Epithelial cell of esophagus (primary cell): ENCODE measurements around the gene LHFPL2.

Experiments
- DNase-seq: peaks from one replicate; pipeline ENCODE4 v3.0.0; 2010; ENCODE audit warnings: low read depth
- H3K4me3 ChIP-seq: 2 replicates; pipeline ENCODE4 v1.5.1; 2011; ENCODE audit warnings: mild to moderate bottlenecking, low read length, control low read depth
- TF ChIP-seq, protein P1 (sequence below): IDR thresholded peaks from 2 replicates; pipeline ENCODE4 v1.5.1; 2011; ENCODE audit warnings: low read depth, mild to moderate bottlenecking, low read length, control low read depth, inconsistent platforms; ENCODE audit not compliant: insufficient read depth; ENCODE audit errors: missing control alignments

The LHFPL2 gene

GRCh38 chr5:78536661-78537196, 111.8 kb downstream of the LHFPL2 start:
- no peak for DNase-seq
- TF ChIP-seq, protein P1, sequence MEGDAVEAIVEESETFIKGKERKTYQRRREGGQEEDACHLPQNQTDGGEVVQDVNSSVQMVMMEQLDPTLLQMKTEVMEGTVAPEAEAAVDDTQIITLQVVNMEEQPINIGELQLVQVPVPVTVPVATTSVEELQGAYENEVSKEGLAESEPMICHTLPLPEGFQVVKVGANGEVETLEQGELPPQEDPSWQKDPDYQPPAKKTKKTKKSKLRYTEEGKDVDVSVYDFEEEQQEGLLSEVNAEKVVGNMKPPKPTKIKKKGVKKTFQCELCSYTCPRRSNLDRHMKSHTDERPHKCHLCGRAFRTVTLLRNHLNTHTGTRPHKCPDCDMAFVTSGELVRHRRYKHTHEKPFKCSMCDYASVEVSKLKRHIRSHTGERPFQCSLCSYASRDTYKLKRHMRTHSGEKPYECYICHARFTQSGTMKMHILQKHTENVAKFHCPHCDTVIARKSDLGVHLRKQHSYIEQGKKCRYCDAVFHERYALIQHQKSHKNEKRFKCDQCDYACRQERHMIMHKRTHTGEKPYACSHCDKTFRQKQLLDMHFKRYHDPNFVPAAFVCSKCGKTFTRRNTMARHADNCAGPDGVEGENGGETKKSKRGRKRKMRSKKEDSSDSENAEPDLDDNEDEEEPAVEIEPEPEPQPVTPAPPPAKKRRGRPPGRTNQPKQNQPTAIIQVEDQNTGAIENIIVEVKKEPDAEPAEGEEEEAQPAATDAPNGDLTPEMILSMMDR, result no peak
- H3K4me3 ChIP-seq, result no peak overlapping the region

DNA sequence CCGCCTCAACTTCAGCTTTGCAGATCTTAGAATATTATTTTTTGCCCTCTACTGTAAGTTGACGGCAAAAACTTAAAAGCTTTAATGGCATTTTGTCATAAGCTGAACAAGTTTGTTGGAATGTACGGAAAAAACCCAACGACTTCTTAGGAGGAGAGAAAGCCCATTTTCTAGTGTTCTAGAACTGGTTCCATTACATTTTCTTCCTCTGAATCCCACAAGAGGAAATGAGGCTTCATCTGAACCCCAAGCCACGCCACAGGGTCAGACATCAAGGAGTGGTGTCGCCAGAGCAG, 113.7 kb downstream of the LHFPL2 start:
- DNase-seq, result no peak
- no peak overlapping the region for H3K4me3 ChIP-seq
- TF ChIP-seq, protein P1, result no peak

DNA sequence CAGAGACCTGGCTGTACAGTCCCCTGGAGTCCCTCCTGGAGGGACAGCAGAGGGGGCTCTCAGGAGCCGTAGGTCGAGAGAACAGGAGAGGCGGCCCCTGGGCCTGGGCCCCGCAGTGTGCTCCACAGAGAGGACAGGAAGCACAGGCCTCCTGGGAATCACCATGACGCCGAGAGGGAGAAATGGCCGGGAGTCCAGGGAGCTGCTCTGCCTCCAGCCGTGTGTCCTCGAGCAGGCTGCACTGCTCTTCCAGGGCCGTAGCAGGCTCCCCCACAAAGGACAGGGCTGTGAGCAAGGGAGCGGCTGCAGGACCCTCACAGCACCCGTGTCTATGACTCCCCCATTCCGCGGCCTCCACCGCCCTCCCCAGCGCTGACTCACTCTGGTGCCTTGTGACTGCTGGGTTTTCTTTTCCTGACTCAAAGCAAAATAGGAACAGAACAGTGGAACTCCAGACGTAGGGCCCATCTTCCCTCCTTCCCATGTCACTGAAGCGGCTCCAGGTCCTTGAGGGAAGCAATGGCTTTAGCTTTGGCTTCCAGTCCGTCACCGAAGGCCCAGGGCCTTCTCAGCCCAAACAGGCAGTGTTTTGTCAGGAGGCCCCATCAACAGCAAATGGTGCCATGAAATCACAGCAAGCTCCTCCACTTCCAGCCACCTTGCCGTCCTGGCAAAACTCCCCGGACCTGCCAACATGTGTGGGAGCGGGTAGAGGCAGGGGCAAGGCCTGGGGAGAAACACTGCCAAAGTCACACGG, 114.2 kb downstream of the LHFPL2 start:
- TF ChIP-seq, protein P1, result no peak
- H3K4me3 ChIP-seq, result no peak overlapping the region
- DNase-seq, result no peak

DNA sequence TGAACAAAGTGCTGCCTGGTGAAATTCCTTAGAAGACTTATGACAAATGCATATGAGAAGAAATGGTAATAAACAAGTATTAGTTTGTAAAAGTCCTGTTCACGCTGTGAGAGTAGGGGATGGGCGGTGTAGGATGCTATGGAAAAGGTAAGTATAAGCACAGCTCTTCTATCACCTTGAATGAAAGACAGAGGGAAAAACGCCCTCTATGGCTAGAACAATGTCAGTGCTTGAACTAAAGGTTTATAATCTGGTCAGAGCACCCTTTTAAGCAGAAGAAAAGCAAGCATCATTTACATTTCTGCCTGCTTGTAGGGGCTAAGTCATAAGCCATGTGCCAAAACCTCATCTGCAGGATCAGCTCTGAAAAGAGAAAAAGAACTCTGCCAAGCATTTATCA, 115.2 kb downstream of the LHFPL2 start:
- TF ChIP-seq, protein P1, result peak; percentile 57
- DNase-seq, result peak; percentile 65
- no peak overlapping the region for H3K4me3 ChIP-seq

- no peak overlapping the region for H3K4me3 ChIP-seq
- TF ChIP-seq, protein P1, result no peak
- peak; percentile 92 for DNase-seq
Measured at GRCh38 chr5:78530342-78531096, 118.1 kb downstream of the LHFPL2 start.

GRCh38 chr5:78527925-78528324, 120.6 kb downstream of the LHFPL2 start:
- no peak for DNase-seq
- TF ChIP-seq, protein P1, result no peak
- no peak overlapping the region for H3K4me3 ChIP-seq
